Common myeloid progenitor, CD34-positive (primary cell): ENCODE results near the gene NMU.
A peak's percentile ranks its signal among the peaks of the same experiment; 100 is the strongest.

ENCODE experiments used
- CTCF ChIA-PET: fragments of 350-600 bp; sonication (Branson Sonifier 250); formaldehyde crosslinking; loops from one replicate; lab custom pipeline; 2021; ENCODE audit warnings: antibody characterized with exemption; lab: Charles Lee
- POLR2A ChIA-PET: fragments of 350-600 bp; sonication (Branson Sonifier 250); formaldehyde crosslinking; loops from one replicate; lab custom pipeline; 2021; ENCODE audit warnings: antibody characterized with exemption; lab: Charles Lee
- DNase-seq, 3 donors: peaks; one replicate each; pipeline versions ENCODE4 v3.0.0 to v3.0.0-alpha.2; 2013
- H3K27ac ChIP-seq, 2 experiments: 1 replicate in 1 of 2; 2 replicates in 1 of 2; pipeline ENCODE4 v1.7.0; 2013; ENCODE audit warnings: inconsistent platforms in 2 of 2, low read length in 2 of 2, mild to moderate bottlenecking in 2 of 2, low read depth in 1 of 2, moderate library complexity in 1 of 2; ENCODE audit not compliant: severe bottlenecking in 2 of 2, insufficient read depth in 1 of 2, poor library complexity in 1 of 2
- H3K27me3 ChIP-seq, 5 experiments: replicated peaks in 2 of 5; 1 replicate in 3 of 5; 2 replicates in 2 of 5; pipeline versions ENCODE4 v1.6.1 to v1.7.0; 2013; ENCODE audit warnings: low read length in 4 of 5, mild to moderate bottlenecking in 2 of 5, moderate library complexity in 2 of 5, inconsistent platforms in 1 of 5; ENCODE audit not compliant: insufficient read depth in 5 of 5, control insufficient read depth in 4 of 5
- H3K36me3 ChIP-seq, 4 experiments: 1 replicate in 2 of 4; 2 replicates in 2 of 4; pipeline versions ENCODE4 v1.6.1 to v1.7.0; 2013; ENCODE audit warnings: low read length in 3 of 4, control low read depth in 1 of 4, mild to moderate bottlenecking in 1 of 4; ENCODE audit not compliant: control insufficient read depth in 4 of 4, insufficient read depth in 4 of 4
- H3K4me1 ChIP-seq, 4 experiments: 1 replicate in 3 of 4; 2 replicates in 1 of 4; pipeline versions ENCODE4 v1.6.1 to v1.7.1; 2013; ENCODE audit warnings: low read length in 3 of 4, mild to moderate bottlenecking in 3 of 4, control low read depth in 1 of 4, inconsistent platforms in 1 of 4, moderate library complexity in 1 of 4; ENCODE audit not compliant: control insufficient read depth in 4 of 4, insufficient read depth in 4 of 4; ENCODE audit errors: control extremely low read depth in 1 of 4
- H3K4me3 ChIP-seq, 7 experiments: 1 replicate in 4 of 7; 2 replicates in 3 of 7; pipeline versions ENCODE4 v1.5.1 to v1.7.0; 2013; ENCODE audit warnings: mild to moderate bottlenecking in 7 of 7, low read length in 6 of 7, moderate library complexity in 6 of 7, inconsistent platforms in 2 of 7, low read depth in 2 of 7, control low read depth in 1 of 7; ENCODE audit not compliant: insufficient read depth in 4 of 7, control insufficient read depth in 1 of 7; ENCODE audit errors: extremely low read depth in 1 of 7
- H3K9me3 ChIP-seq, 5 experiments: 1 replicate in 4 of 5; 2 replicates in 1 of 5; pipeline versions ENCODE4 v1.6.1 to v1.7.1; 2013; ENCODE audit warnings: low read length in 4 of 5, mild to moderate bottlenecking in 2 of 5, inconsistent platforms in 1 of 5, low read depth in 1 of 5, moderate library complexity in 1 of 5; ENCODE audit not compliant: control insufficient read depth in 4 of 5, insufficient read depth in 2 of 5; ENCODE audit errors: control extremely low read depth in 1 of 5
- WGBS: methylation state at CpG from one replicate; pipeline ENCODE4 v1.1.5; 2013; ENCODE audit not compliant: insufficient coverage; 5-methylcytosine and 5-hydroxymethylcytosine counted together

The NMU gene

GRCh38 chr4:55612341-55612740 lies 23.8 kb downstream of the NMU start:
- no peaks in the 10 kb centered on the region for H3K36me3 ChIP-seq
- WGBS, result 100% methylated on average over 1 of the region's 3 CpGs
- no peak for DNase-seq
- CTCF ChIA-PET, result no interaction called here
- no peak overlapping the region for H3K4me3 ChIP-seq
- H3K9me3 ChIP-seq, result no peaks in the 10 kb centered on the region
- H3K27me3 ChIP-seq, result peaks cover 0 to 4% (median 0%) of the 10 kb centered on the region in 5 experiments
- POLR2A ChIA-PET, result no interaction called here
- no peak overlapping the region for H3K27ac ChIP-seq
- no peaks in the 10 kb centered on the region for H3K4me1 ChIP-seq

GRCh38 chr4:55611358-55612059 lies 24.6 kb downstream of the NMU start:
- Histone ChIP-seq H3K9me3 (no peaks in the 10 kb centered on the region), H3K4me3 (no peak overlapping the region), H3K36me3 (no peaks in the 10 kb centered on the region), H3K27ac (no peak overlapping the region), H3K27me3 (peaks cover 0 to 4% (median 0%) of the 10 kb centered on the region in 5 experiments), H3K4me1 (no peaks in the 10 kb centered on the region)
- ChIA-PET CTCF (interaction anchor here (0.6 to 1.2 kb wide), 2 partner anchors 302 to 985 kb away, joined by 3 read pairs; no protein-coding TSS in a partner anchor), POLR2A (no interaction called here)
- WGBS, result no CpG with 5 or more reads among the region's 3 CpGs
- DNase-seq, result no peak

GRCh38 chr4:55610381-55610780 lies 25.7 kb downstream of the NMU start:
- H3K4me3 ChIP-seq, result no peak overlapping the region
- CTCF ChIA-PET, result interaction anchor here (1.2 kb wide), 1 partner anchor 301 kb away, joined by 3 read pairs; no protein-coding TSS in a partner anchor
- no peak overlapping the region for H3K27ac ChIP-seq
- DNase-seq, result no peak
- H3K27me3 ChIP-seq, result peaks cover 0 to 4% (median 0%) of the 10 kb centered on the region in 5 experiments
- POLR2A ChIA-PET, result no interaction called here
- H3K4me1 ChIP-seq, result no peaks in the 10 kb centered on the region
- no peaks in the 10 kb centered on the region for H3K36me3 ChIP-seq
- 100% methylated on average over 1 of the region's 2 CpGs for WGBS
- no peaks in the 10 kb centered on the region for H3K9me3 ChIP-seq

- CTCF ChIA-PET, result no interaction called here
- Histone ChIP-seq H3K4me1 (no peaks in the 10 kb centered on the region), H3K4me3 (no peak overlapping the region), H3K27me3 (no peaks in the 10 kb centered on the region), H3K9me3 (no peaks in the 10 kb centered on the region), H3K27ac (no peak overlapping the region), H3K36me3 (no peaks in the 10 kb centered on the region)
- peak in 1 of 3 donors; percentile 3 for DNase-seq
- 60% methylated on average over 2 of the region's 6 CpGs for WGBS
- POLR2A ChIA-PET, result no interaction called here
Measured at GRCh38 chr4:55609393-55609866, 26.7 kb downstream of the NMU start.

GRCh38 chr4:55608591-55608990 lies 27.5 kb downstream of the NMU start:
- no peaks in the 10 kb centered on the region for H3K36me3 ChIP-seq
- POLR2A ChIA-PET, result no interaction called here
- no peak for DNase-seq
- H3K27ac ChIP-seq, result no peak overlapping the region
- no CpG with 5 or more reads among the region's 1 CpG for WGBS
- CTCF ChIA-PET, result no interaction called here
- no peak overlapping the region for H3K4me3 ChIP-seq
- no peaks in the 10 kb centered on the region for H3K9me3 ChIP-seq
- no peaks in the 10 kb centered on the region for H3K4me1 ChIP-seq
- no peaks in the 10 kb centered on the region for H3K27me3 ChIP-seq

GRCh38 chr4:55604996-55605395 lies 31.1 kb downstream of the NMU start:
- H3K4me3 ChIP-seq, result no peak overlapping the region
- H3K36me3 ChIP-seq, result no peaks in the 10 kb centered on the region
- ChIA-PET POLR2A (interaction anchor here (0.7 kb wide), 1 partner anchor 18 kb away, joined by 3 read pairs; no protein-coding TSS in a partner anchor), CTCF (no interaction called here)
- no peaks in the 10 kb centered on the region for H3K9me3 ChIP-seq
- no peaks in the 10 kb centered on the region for H3K4me1 ChIP-seq
- WGBS, result 93% methylated on average over 7 of the region's 7 CpGs
- H3K27ac ChIP-seq, result no peak overlapping the region
- H3K27me3 ChIP-seq, result no peaks in the 10 kb centered on the region
- DNase-seq, result no peak

- CTCF ChIA-PET, result no interaction called here
- DNase-seq, result no peak
- peaks cover 0 to 2% (median 0%) of the 10 kb centered on the region in 5 experiments for H3K9me3 ChIP-seq
- H3K27ac ChIP-seq, result no peak overlapping the region
- no peak overlapping the region for H3K4me3 ChIP-seq
- POLR2A ChIA-PET, result no interaction called here
- peaks cover 0 to 4% (median 0%) of the 10 kb centered on the region in 5 experiments for H3K27me3 ChIP-seq
- H3K36me3 ChIP-seq, result no peaks in the 10 kb centered on the region
- no peaks in the 10 kb centered on the region for H3K4me1 ChIP-seq
Measured at GRCh38 chr4:55600640-55601039, 35.5 kb downstream of the NMU start.
